GM12878 (cell line): ENCODE results near the gene LENG9. TPM values are rescaled to one million over a fixed set of nuclear protein-coding genes. Genes with fewer than 3 reads are reported as not detected.

Experiments
- BHLHE40 ChIP-seq, 2 experiments: fragments of 450-650 bp in 1 of 2; IDR thresholded peaks; 2 replicates each; pipeline ENCODE4 v1.6.1; 2011 to 2017; ENCODE audit warnings: low read depth in 2 of 2, borderline replicate concordance in 1 of 2, improper control_type of control experiment in 1 of 2, low read length in 1 of 2, mild to moderate bottlenecking in 1 of 2
- CBFB ChIP-seq: IDR thresholded peaks from 2 replicates; pipeline ENCODE4 v1.6.1; 2016; ENCODE audit warnings: antibody characterized with exemption, low read depth
- GATAD2B ChIP-seq: fragments of 450-650 bp; conservative IDR thresholded peaks from 2 replicates; pipeline ENCODE4 v1.6.1; 2017; ENCODE audit warnings: low read depth, mild to moderate bottlenecking, moderate library complexity
- MTA2 ChIP-seq: fragments of 450-650 bp; IDR thresholded peaks from 2 replicates; pipeline ENCODE4 v1.6.1; 2016; ENCODE audit warnings: low read depth, mild to moderate bottlenecking, moderate library complexity
- NBN ChIP-seq: fragments of 450-650 bp; IDR thresholded peaks from 2 replicates; pipeline ENCODE4 v1.6.1; 2016
- NFIC ChIP-seq: IDR thresholded peaks from 2 replicates; pipeline ENCODE4 v1.6.1; 2012; ENCODE audit warnings: low read depth, mild to moderate bottlenecking, inconsistent platforms, low read length, moderate library complexity
- PML ChIP-seq: IDR thresholded peaks from 2 replicates; pipeline ENCODE4 v1.6.1; 2012; ENCODE audit warnings: low read length, inconsistent platforms
- RFX5 ChIP-seq: IDR thresholded peaks from 2 replicates; pipeline ENCODE4 v1.6.1; 2011; ENCODE audit warnings: low read depth, low read length, improper control_type of control experiment
- SPI1 ChIP-seq: IDR thresholded peaks from 2 replicates; pipeline ENCODE4 v1.6.1; 2011; ENCODE audit warnings: low read depth, mild to moderate bottlenecking, low read length, moderate library complexity, borderline replicate concordance; ENCODE audit not compliant: insufficient read depth
- ZNF207 ChIP-seq: fragments of 450-650 bp; IDR thresholded peaks from 2 replicates; pipeline ENCODE4 v1.6.1; 2014; ENCODE audit warnings: antibody characterized with exemption, mild to moderate bottlenecking, borderline replicate concordance
- ZNF384 ChIP-seq: IDR thresholded peaks from 2 replicates; pipeline ENCODE4 v1.6.1; 2012; ENCODE audit warnings: low read depth, mild to moderate bottlenecking, low read length, improper control_type of control experiment, borderline replicate concordance
- ZZZ3 ChIP-seq: IDR thresholded peaks from 2 replicates; pipeline ENCODE4 v1.6.1; 2011; ENCODE audit warnings: low read depth; ENCODE audit not compliant: control insufficient read depth, insufficient read length
- polyA plus RNA-seq, 11 experiments: library from polyadenylated mRNA; depleted of rRNA in 4 of 11; unstranded in 6 of 11; stranded (reverse) in 5 of 11; fragments of >200 nt; fragmentation: Nextera tagmentation in 4 of 11; fragmentation: Illumina TruSeq in 1 of 11; extraction: Ambion mirVana in 4 of 11; extraction: Trizol in 1 of 11; gene quantifications; 1 replicate in 1 of 11; 2 replicates in 10 of 11; pipeline versions ENCODE4 v1.2.1 to v1.2.3, GENCODE V29; 2011 to 2016; ENCODE audit warnings: inconsistent platforms in 2 of 11, missing spikeins in 2 of 11, low read depth in 1 of 11
- total RNA-seq, 4 experiments: library from RNA; depleted of rRNA in 3 of 4; stranded (reverse); fragments of >200 nt in 3 of 4; fragmentation: Illumina TruSeq in 1 of 4; extraction: Trizol in 1 of 4; gene quantifications; 2 replicates each; pipeline versions ENCODE4 v1.2.1 to v1.2.3, GENCODE V29; 2013 to 2021
- TF ChIP-seq, protein P1 (sequence below): IDR thresholded peaks from 2 replicates; pipeline ENCODE4 v1.6.1; 2012; ENCODE audit warnings: low read depth, low read length, improper control_type of control experiment
- TF ChIP-seq, protein P2 (sequence below): fragments of 450-650 bp; IDR thresholded peaks from 2 replicates; pipeline ENCODE4 v1.6.1; 2017; ENCODE audit warnings: mild to moderate bottlenecking, low read depth, inconsistent platforms; ENCODE audit not compliant: poor library complexity, severe bottlenecking
- TF ChIP-seq, protein P3 (sequence below): fragments of 450-650 bp; IDR thresholded peaks from 2 replicates; pipeline ENCODE4 v1.6.1; 2017; ENCODE audit warnings: borderline replicate concordance

LENG9 gene
- total and polyA plus RNA-seq, 10 of the 15 experiments (the other 5 are each of a cell fraction or from before 2014, with no cell fraction given): 0.09 to 2.9 (median 0.76) TPM; not detected in 1

DNA sequence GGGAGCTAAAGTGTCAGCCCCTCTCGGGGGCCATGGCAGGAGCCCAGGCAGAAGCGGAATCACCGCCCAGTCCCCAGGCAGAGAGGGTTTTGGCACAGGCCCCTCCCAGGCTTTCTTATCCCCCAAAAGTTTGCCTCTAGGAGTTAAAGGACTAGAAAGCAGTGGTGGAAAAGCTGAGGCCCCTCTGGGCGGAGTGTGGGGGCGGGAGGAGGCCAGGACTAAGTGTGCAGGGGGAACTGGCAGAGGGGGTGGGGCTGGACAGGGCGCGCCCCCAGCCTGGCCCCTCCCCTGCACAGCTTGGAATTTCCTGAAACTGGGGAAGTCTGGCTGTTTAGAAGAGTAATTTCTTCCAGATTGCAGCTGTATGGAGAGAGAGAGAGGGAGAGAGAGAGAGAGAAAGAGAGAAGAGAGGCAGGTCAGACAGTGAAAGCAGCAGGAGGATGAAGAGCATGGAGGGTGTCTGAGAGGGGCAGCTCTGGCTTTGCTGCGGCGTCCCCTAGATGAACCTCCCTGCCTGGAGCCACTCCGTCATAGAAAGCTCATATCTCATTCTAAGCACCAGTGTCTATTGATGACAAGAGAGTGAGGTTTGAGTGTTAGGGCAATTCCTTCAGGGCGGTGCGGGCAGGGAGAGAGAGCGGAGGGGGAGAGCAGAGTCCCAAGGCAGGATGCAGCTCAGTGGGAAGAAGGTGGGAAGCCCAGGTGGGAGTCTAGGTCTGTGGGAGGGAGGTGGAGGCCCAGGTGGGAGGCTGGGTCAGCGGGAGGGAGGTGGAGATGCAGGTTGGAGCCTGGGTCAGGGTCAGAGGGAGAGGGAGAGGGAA lies 9.7 kb upstream of the LENG9 start, which contains the start of gene CDC42EP5 (continued):
- TF ChIP-seq RFX5 (no peak), ZNF207 (no peak), GATAD2B (no peak), NFIC (no peak), ZZZ3 (no peak), SPI1 (no peak), CBFB (no peak), MTA2 (0 out of 2 replicates have a peak, but pooled peaks have one; percentile 18), NBN (no peak), PML (no peak), ZNF384 (no peak), BHLHE40 (IDR thresholded peaks at IDR 0.05; ENCODE audit: borderline replicate concordance in 1 of 2, low read depth in 2 of 2, low read length in 1 of 2) (no peak)
- TF ChIP-seq, protein P1, sequence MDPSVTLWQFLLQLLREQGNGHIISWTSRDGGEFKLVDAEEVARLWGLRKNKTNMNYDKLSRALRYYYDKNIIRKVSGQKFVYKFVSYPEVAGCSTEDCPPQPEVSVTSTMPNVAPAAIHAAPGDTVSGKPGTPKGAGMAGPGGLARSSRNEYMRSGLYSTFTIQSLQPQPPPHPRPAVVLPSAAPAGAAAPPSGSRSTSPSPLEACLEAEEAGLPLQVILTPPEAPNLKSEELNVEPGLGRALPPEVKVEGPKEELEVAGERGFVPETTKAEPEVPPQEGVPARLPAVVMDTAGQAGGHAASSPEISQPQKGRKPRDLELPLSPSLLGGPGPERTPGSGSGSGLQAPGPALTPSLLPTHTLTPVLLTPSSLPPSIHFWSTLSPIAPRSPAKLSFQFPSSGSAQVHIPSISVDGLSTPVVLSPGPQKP: no peak
- TF ChIP-seq, protein P2, sequence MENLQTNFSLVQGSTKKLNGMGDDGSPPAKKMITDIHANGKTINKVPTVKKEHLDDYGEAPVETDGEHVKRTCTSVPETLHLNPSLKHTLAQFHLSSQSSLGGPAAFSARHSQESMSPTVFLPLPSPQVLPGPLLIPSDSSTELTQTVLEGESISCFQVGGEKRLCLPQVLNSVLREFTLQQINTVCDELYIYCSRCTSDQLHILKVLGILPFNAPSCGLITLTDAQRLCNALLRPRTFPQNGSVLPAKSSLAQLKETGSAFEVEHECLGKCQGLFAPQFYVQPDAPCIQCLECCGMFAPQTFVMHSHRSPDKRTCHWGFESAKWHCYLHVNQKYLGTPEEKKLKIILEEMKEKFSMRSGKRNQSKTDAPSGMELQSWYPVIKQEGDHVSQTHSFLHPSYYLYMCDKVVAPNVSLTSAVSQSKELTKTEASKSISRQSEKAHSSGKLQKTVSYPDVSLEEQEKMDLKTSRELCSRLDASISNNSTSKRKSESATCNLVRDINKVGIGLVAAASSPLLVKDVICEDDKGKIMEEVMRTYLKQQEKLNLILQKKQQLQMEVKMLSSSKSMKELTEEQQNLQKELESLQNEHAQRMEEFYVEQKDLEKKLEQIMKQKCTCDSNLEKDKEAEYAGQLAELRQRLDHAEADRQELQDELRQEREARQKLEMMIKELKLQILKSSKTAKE: no peak
- TF ChIP-seq, protein P3, sequence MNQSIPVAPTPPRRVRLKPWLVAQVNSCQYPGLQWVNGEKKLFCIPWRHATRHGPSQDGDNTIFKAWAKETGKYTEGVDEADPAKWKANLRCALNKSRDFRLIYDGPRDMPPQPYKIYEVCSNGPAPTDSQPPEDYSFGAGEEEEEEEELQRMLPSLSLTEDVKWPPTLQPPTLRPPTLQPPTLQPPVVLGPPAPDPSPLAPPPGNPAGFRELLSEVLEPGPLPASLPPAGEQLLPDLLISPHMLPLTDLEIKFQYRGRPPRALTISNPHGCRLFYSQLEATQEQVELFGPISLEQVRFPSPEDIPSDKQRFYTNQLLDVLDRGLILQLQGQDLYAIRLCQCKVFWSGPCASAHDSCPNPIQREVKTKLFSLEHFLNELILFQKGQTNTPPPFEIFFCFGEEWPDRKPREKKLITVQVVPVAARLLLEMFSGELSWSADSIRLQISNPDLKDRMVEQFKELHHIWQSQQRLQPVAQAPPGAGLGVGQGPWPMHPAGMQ: no peak
- TF ChIP-seq, all 136 proteins: peak for 4
